IPS-NIHi7 (cell line): ENCODE data around the gene MEMO1.

ENCODE experiments used
- DNase-seq: peaks from one replicate; pipeline ENCODE4 v3.0.0; 2012; ENCODE audit warnings: mixed read lengths; ENCODE audit errors: extremely low spot score

Gene MEMO1

DNA sequence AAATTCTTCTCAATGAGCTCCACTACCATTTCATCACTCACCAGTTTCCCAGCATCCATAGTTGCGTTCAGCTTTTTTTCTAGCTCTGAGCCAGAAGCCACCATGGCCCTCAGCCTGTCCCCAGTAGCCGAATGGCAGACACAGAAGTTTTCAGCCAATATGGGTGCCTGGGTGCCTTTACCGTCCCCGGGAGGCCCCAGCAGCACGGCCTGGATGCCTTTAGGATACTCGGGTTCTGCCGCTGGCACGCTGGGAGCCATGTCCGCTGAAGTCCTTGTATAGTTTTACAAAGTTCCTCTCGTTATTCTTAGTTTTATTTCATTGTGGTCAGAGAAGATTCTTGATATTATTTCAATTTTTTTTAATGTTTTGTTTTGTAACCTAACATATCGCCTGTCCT lies 187.2 kb downstream of the MEMO1 start:
- DNase-seq = no peak

DNA sequence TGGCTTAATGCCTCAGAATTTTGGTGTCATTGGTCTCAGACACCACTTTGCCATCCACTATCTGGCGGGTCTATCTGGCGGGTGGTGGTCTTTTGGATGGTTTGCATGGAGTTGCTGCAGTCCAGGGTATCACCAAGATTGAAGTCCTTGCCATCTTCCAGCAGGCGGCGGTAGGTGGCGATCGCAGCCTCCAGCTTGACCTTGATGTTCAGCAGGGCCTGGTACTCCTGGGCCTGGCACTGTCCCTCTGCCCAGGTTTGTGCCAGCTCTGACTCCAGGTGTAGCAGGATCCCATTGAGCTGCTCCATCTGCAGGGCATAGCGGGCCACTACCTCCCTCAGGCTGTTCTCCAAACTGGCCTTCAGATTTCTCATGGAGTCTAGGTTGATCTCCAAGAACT lies 188.2 kb downstream of the MEMO1 start:
- DNase-seq = no peak
